Keratinocyte (primary cell): ENCODE data around the gene AUNIP. TPM values are rescaled to one million over a fixed set of nuclear protein-coding genes. Genes with fewer than 3 reads are reported as not detected.

Experiments
- DNase-seq: peaks from one replicate; pipeline ENCODE4 v3.0.0-alpha.2; 2011; ENCODE audit warnings: low read depth, missing footprints, low spot score
- FAIRE-seq: peaks from 2 replicates; lab custom pipeline; 2011; peaks lifted over from hg19 to GRCh38; lab: Jason Lieb, UNC
- H2AFZ ChIP-seq: 2 replicates; pipeline ENCODE4 v1.6.0; 2012; ENCODE audit warnings: low read length, control low read depth, inconsistent platforms; ENCODE audit not compliant: control insufficient read depth
- H3K27ac ChIP-seq: 2 replicates; pipeline ENCODE4 v1.5.1; 2011; ENCODE audit warnings: low read length; ENCODE audit not compliant: control insufficient read depth, insufficient read depth
- H3K27me3 ChIP-seq: 3 replicates; pipeline ENCODE4 v1.6.0; 2011; ENCODE audit warnings: low read length; ENCODE audit not compliant: control insufficient read depth, insufficient read depth; ENCODE audit errors: extremely low read depth
- H3K36me3 ChIP-seq, 2 experiments: 2 replicates in 1 of 2; 3 replicates in 1 of 2; pipeline ENCODE4 v1.5.1; 2011; ENCODE audit warnings: low read length in 2 of 2, mild to moderate bottlenecking in 1 of 2; ENCODE audit not compliant: control insufficient read depth in 2 of 2, insufficient read depth in 2 of 2; ENCODE audit errors: extremely low read depth in 1 of 2
- H3K4me1 ChIP-seq: 3 replicates; pipeline ENCODE4 v1.5.1; 2011; ENCODE audit warnings: low read length; ENCODE audit not compliant: control insufficient read depth, insufficient read depth; ENCODE audit errors: extremely low read depth
- H3K4me2 ChIP-seq: 3 replicates; pipeline ENCODE4 v1.6.0; 2011; ENCODE audit warnings: low read depth, low read length; ENCODE audit not compliant: control insufficient read depth, insufficient read depth; ENCODE audit errors: extremely low read depth
- H3K4me3 ChIP-seq, 3 experiments: fragments of 200-600 bp in 1 of 3; sonication (generic) in 1 of 3; 2 replicates in 2 of 3; 3 replicates in 1 of 3; pipeline ENCODE4 v1.5.1; 2011 to 2016; ENCODE audit warnings: low read length in 3 of 3, mild to moderate bottlenecking in 3 of 3, control low read depth in 2 of 3, inconsistent platforms in 1 of 3, low read depth in 1 of 3, mixed read lengths in 1 of 3, mixed run types in 1 of 3, moderate library complexity in 1 of 3; ENCODE audit not compliant: control insufficient read depth in 2 of 3, insufficient read depth in 2 of 3; ENCODE audit errors: extremely low read depth in 1 of 3
- H3K79me2 ChIP-seq: 2 replicates; pipeline ENCODE4 v1.6.0; 2012; ENCODE audit warnings: low read length; ENCODE audit not compliant: control insufficient read depth, insufficient read depth
- H3K9ac ChIP-seq: 3 replicates; pipeline ENCODE4 v1.6.0; 2011; ENCODE audit warnings: low read length; ENCODE audit not compliant: control insufficient read depth, insufficient read depth; ENCODE audit errors: extremely low read depth
- H3K9me1 ChIP-seq: 3 replicates; pipeline ENCODE4 v1.6.0; 2011; ENCODE audit warnings: low read length; ENCODE audit not compliant: control insufficient read depth, insufficient read depth; ENCODE audit errors: extremely low read depth
- H3K9me3 ChIP-seq: 2 replicates; pipeline ENCODE4 v1.5.1; 2012; ENCODE audit warnings: low read depth, low read length; ENCODE audit not compliant: control insufficient read depth
- H4K20me1 ChIP-seq: 3 replicates; pipeline ENCODE4 v1.6.0; 2011; ENCODE audit warnings: low read length; ENCODE audit not compliant: control insufficient read depth, insufficient read depth; ENCODE audit errors: extremely low read depth
- CTCF ChIP-seq, 3 experiments: IDR thresholded peaks in 1 of 3; conservative IDR thresholded peaks in 1 of 3; optimal IDR thresholded peaks in 1 of 3; 2 replicates in 2 of 3; 3 replicates in 1 of 3; pipeline versions ENCODE3 to v1.5.1; 2011; ENCODE audit warnings: low read length in 3 of 3, mild to moderate bottlenecking in 3 of 3, moderate library complexity in 2 of 3, control low read depth in 1 of 3, inconsistent platforms in 1 of 3; ENCODE audit not compliant: insufficient read depth in 2 of 3; ENCODE audit errors: extremely low read depth in 1 of 3
- EZH2 ChIP-seq: IDR thresholded peaks from one replicate; pipeline ENCODE4 v1.6.1; 2012; ENCODE audit warnings: inconsistent platforms, mild to moderate bottlenecking, low read length, moderate library complexity
- dilution Hi-C: fragments of 300-500 bp; cut with MboI; formaldehyde crosslinking; loops from one replicate; pipeline ENCODE4 v1.7.0; 2020; ENCODE audit warnings: low sequenced_read_pairs; ENCODE audit not compliant: extremely low pct_ligation_motif_present
- polyA plus RNA-seq, 5 experiments: library from polyadenylated mRNA; depleted of rRNA in 3 of 5; stranded (reverse) in 3 of 5; stranded (forward) in 1 of 5; unstranded in 1 of 5; fragments of >200 nt; gene quantifications; 1 replicate in 1 of 5; 2 replicates in 3 of 5; 3 replicates in 1 of 5; pipeline versions ENCODE4 v1.2.1 to v1.2.3, GENCODE V29; 2011 to 2012; ENCODE audit warnings: missing spikeins in 2 of 5, low read depth in 1 of 5, low replicate concordance in 1 of 5

AUNIP gene
- polyA plus RNA-seq, 1 donor (not counting 4 experiments of a cell fraction or from before 2014, with no cell fraction given) = 9.3 TPM

GRCh38 chr1:25813734-25814471 is 45.4 kb downstream of the AUNIP start:
- FAIRE-seq (no peak), DNase-seq (no peak)
- no peak for TF ChIP-seq CTCF (optimal IDR thresholded peaks at IDR 0.05 in 1 of 3, IDR thresholded peaks at IDR 0.05 in 1 of 3, conservative IDR thresholded peaks at IDR 0.05 in 1 of 3; ENCODE audit: extremely low read depth in 1 of 3, insufficient read depth in 2 of 3, low read length in 3 of 3)
- no peak for TF ChIP-seq EZH2
- H3K79me2 ChIP-seq = no peaks in the 10 kb centered on the region
- no peak overlapping the region for H3K27ac ChIP-seq
- H2AFZ ChIP-seq = no peak overlapping the region
- peaks cover 11 to 26% of the 10 kb centered on the region in 2 experiments for H3K36me3 ChIP-seq
- no peak overlapping the region for H3K9ac ChIP-seq
- dilution Hi-C loops = no loop called here
- H3K9me3 ChIP-seq = no peaks in the 10 kb centered on the region
- H3K4me3 ChIP-seq = no peak overlapping the region
- H3K4me1 ChIP-seq = peaks cover 14% of the 10 kb centered on the region
- peaks cover 2% of the 10 kb centered on the region for H3K9me1 ChIP-seq
- no peaks in the 10 kb centered on the region for H4K20me1 ChIP-seq
- no peaks in the 10 kb centered on the region for H3K27me3 ChIP-seq
- no peak overlapping the region for H3K4me2 ChIP-seq

- TF ChIP-seq CTCF (optimal IDR thresholded peaks at IDR 0.05 in 1 of 3, IDR thresholded peaks at IDR 0.05 in 1 of 3, conservative IDR thresholded peaks at IDR 0.05 in 1 of 3; ENCODE audit: extremely low read depth in 1 of 3, insufficient read depth in 2 of 3, low read length in 3 of 3) (no peak), EZH2 (no peak)
- Histone ChIP-seq H3K36me3 (peaks cover 16 to 28% of the 10 kb centered on the region in 2 experiments), H3K79me2 (no peaks in the 10 kb centered on the region), H3K9ac (no peak overlapping the region), H3K4me1 (peaks cover 7% of the 10 kb centered on the region), H3K9me3 (no peaks in the 10 kb centered on the region), H3K4me2 (no peak overlapping the region), H3K9me1 (peaks cover 2% of the 10 kb centered on the region), H3K27me3 (no peaks in the 10 kb centered on the region), H3K4me3 (no peak overlapping the region), H3K27ac (no peak overlapping the region), H2AFZ (no peak overlapping the region), H4K20me1 (no peaks in the 10 kb centered on the region)
- dilution Hi-C loops = no loop called here
- no peak for FAIRE-seq
- DNase-seq = no peak
Observed at GRCh38 chr1:25813071-25813733, 46.1 kb downstream of the AUNIP start.
